ENCODE data around the gene LMNTD1.

DNA sequence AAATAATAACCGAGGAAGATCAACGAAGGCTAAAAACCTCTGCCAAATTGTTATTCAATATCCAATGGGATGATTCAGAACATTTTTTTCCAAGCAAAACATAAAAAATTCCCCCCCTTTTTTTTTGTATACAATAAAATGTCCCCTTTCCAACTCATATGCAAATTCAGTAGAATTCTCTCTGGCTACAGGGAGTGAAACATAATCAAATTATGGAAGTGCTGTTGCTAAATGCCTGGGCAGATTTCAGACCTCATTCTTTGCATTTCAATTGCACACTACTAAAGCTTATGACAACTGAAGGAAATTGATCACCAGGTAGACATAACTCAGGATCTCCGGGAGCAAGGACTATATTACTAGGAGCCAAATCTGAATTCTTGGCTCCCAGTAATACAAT lies 51.0 kb downstream of the LMNTD1 start:
- TF ChIP-seq FOXM1 (IDR thresholded peaks at IDR 0.05; ENCODE audit: borderline replicate concordance, low read depth), result no peak
- TF ChIP-seq YY1 (IDR thresholded peaks at IDR 0.05; ENCODE audit: low read depth), result no peak
- TF ChIP-seq, protein P1, sequence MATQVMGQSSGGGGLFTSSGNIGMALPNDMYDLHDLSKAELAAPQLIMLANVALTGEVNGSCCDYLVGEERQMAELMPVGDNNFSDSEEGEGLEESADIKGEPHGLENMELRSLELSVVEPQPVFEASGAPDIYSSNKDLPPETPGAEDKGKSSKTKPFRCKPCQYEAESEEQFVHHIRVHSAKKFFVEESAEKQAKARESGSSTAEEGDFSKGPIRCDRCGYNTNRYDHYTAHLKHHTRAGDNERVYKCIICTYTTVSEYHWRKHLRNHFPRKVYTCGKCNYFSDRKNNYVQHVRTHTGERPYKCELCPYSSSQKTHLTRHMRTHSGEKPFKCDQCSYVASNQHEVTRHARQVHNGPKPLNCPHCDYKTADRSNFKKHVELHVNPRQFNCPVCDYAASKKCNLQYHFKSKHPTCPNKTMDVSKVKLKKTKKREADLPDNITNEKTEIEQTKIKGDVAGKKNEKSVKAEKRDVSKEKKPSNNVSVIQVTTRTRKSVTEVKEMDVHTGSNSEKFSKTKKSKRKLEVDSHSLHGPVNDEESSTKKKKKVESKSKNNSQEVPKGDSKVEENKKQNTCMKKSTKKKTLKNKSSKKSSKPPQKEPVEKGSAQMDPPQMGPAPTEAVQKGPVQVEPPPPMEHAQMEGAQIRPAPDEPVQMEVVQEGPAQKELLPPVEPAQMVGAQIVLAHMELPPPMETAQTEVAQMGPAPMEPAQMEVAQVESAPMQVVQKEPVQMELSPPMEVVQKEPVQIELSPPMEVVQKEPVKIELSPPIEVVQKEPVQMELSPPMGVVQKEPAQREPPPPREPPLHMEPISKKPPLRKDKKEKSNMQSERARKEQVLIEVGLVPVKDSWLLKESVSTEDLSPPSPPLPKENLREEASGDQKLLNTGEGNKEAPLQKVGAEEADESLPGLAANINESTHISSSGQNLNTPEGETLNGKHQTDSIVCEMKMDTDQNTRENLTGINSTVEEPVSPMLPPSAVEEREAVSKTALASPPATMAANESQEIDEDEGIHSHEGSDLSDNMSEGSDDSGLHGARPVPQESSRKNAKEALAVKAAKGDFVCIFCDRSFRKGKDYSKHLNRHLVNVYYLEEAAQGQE (IDR thresholded peaks at IDR 0.05; ENCODE audit: low read depth), result no peak
- no peak for TF ChIP-seq RAD21 (IDR thresholded peaks at IDR 0.05; ENCODE audit: low read depth)
- TF ChIP-seq EP300 (IDR thresholded peaks at IDR 0.05; ENCODE audit: borderline replicate concordance), result no peak
- no peak for TF ChIP-seq MAX (IDR thresholded peaks at IDR 0.05)
- no peak for TF ChIP-seq CEBPB (IDR thresholded peaks at IDR 0.05)
- no peak for TF ChIP-seq EGR1 (IDR thresholded peaks at IDR 0.05)
- TF ChIP-seq TAF1 (IDR thresholded peaks at IDR 0.05; ENCODE audit: low read depth), result no peak
- TF ChIP-seq, protein P2, sequence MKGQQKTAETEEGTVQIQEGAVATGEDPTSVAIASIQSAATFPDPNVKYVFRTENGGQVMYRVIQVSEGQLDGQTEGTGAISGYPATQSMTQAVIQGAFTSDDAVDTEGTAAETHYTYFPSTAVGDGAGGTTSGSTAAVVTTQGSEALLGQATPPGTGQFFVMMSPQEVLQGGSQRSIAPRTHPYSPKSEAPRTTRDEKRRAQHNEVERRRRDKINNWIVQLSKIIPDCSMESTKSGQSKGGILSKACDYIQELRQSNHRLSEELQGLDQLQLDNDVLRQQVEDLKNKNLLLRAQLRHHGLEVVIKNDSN (IDR thresholded peaks at IDR 0.05), result no peak
- TF ChIP-seq TEAD4 (IDR thresholded peaks at IDR 0.05), result no peak
